A673 (cell line): ENCODE results near the gene LAMA5. TPM values are rescaled to one million over a fixed set of nuclear protein-coding genes. Genes with fewer than 3 reads are reported as not detected.

ENCODE experiments used
- Bru-seq: library from RNA; stranded (reverse); fragments of 400-500 nt; gene quantifications from one replicate; lab custom pipeline; 2021; lab: Mats Ljungman, UMichigan
- BruChase-seq, 2 experiments: library from RNA; stranded (reverse); fragments of 400-500 nt; gene quantifications; one replicate each; lab custom pipeline; 2021; lab: Mats Ljungman, UMichigan
- BruUV-seq: library from RNA; stranded (reverse); fragments of 400-500 nt; replicated peaks from 2 replicates; lab custom pipeline; 2021; lab: Mats Ljungman, UMichigan
- CTCF ChIA-PET: fragments of 300-600 bp; sonication (Branson Sonifier 250); formaldehyde crosslinking; loops from one replicate; lab custom pipeline; 2022; ENCODE audit warnings: antibody characterized with exemption; lab: Charles Lee
- POLR2A ChIA-PET: fragments of 300-600 bp; sonication (Branson Sonifier 250); formaldehyde crosslinking; loops from one replicate; lab custom pipeline; 2022; ENCODE audit warnings: antibody characterized with exemption; ENCODE audit not compliant: low non-redundant PET; lab: Charles Lee
- DNase-seq: peaks from one replicate; pipeline ENCODE4 v3.0.0-alpha.2; 2015; ENCODE audit warnings: low spot score
- H3K27ac ChIP-seq: fragments of 200-600 bp; sonication (generic); 2 replicates; pipeline ENCODE4 v1.5.1; 2016; ENCODE audit warnings: mixed run types, low read depth, mild to moderate bottlenecking, mixed read lengths, antibody characterized with exemption, low read length; ENCODE audit not compliant: poor library complexity, severe bottlenecking
- H3K27me3 ChIP-seq: fragments of 200-600 bp; sonication (generic); replicated peaks from 2 replicates; pipeline ENCODE4 v1.6.1; 2017; ENCODE audit warnings: mixed run types, low read depth, mild to moderate bottlenecking, mixed read lengths, antibody characterized with exemption, low read length; ENCODE audit not compliant: insufficient read depth, poor library complexity
- H3K36me3 ChIP-seq: fragments of 200-600 bp; sonication (generic); 2 replicates; pipeline ENCODE4 v1.6.1; 2016; ENCODE audit warnings: mixed run types, mild to moderate bottlenecking, mixed read lengths, antibody characterized with exemption, low read length; ENCODE audit not compliant: insufficient read depth, poor library complexity, severe bottlenecking
- H3K4me1 ChIP-seq: fragments of 200-600 bp; sonication (generic); 2 replicates; pipeline ENCODE4 v1.6.1; 2017; ENCODE audit warnings: mixed run types, mild to moderate bottlenecking, mixed read lengths, antibody characterized with exemption, low read length; ENCODE audit not compliant: insufficient read depth, poor library complexity, severe bottlenecking
- H3K4me3 ChIP-seq: fragments of 200-600 bp; sonication (generic); 2 replicates; pipeline ENCODE4 v1.5.1; 2016; ENCODE audit warnings: low read depth, mixed run types, mild to moderate bottlenecking, mixed read lengths, low read length; ENCODE audit not compliant: poor library complexity, severe bottlenecking
- H3K9me3 ChIP-seq: fragments of 200-600 bp; sonication (generic); 2 replicates; pipeline ENCODE4 v1.6.1; 2016; ENCODE audit warnings: mixed run types, low read depth, mild to moderate bottlenecking, mixed read lengths, antibody characterized with exemption, low read length; ENCODE audit not compliant: poor library complexity, severe bottlenecking
- CTCF ChIP-seq: fragments of 300-800, 200-600 bp; sonication (generic); conservative IDR thresholded peaks from 2 replicates; pipeline ENCODE4 v1.5.1; 2017; ENCODE audit warnings: low read depth, mild to moderate bottlenecking, antibody characterized with exemption, low read length, moderate library complexity, mixed read lengths
- EZH2 ChIP-seq: fragments of 200-600 bp; sonication (generic); IDR thresholded peaks from 2 replicates; pipeline ENCODE4 v1.6.1; 2017; ENCODE audit warnings: borderline replicate concordance, low read depth, mild to moderate bottlenecking, mixed read lengths, antibody characterized with exemption, low read length; ENCODE audit not compliant: poor library complexity, severe bottlenecking
- intact Hi-C: fragments of 100-400 bp; cut with micrococcal nuclease; formaldehyde crosslinking; loops from one replicate; pipeline ENCODE4 v1.10.0; 2022; ENCODE audit not compliant: unreplicated experiment
- long read RNA-seq: library from polyadenylated mRNA; stranded (forward); transcript quantifications from one replicate; pipeline ENCODE4 v2.0.0, GENCODE V29; 2022
- total RNA-seq: library from RNA; stranded (reverse); gene quantifications from 2 replicates; pipeline ENCODE4 v1.2.3, GENCODE V29; 2021

The LAMA5 gene
- total RNA-seq: 4.2 and 13.2 TPM in 2 replicates
- Bru-seq, nascent RNA: percentile 16 among the genes with signal in this experiment
- BruChase-seq, experiment 1, labeled RNA remaining after a 2-hour chase: percentile 23 among the genes with signal in this experiment
- percentile 28 among the genes with signal in this experiment for BruChase-seq, experiment 2, labeled RNA remaining after a 6-hour chase
- long read RNA-seq, partial matches to known transcripts: 3 of 4 reads
- long read RNA-seq, other reads (novel, unspliced or antisense): 0 of 4 reads

GRCh38 chr20:62367136-62367632, at the start of gene LAMA5:
Gene LAMA5 (minus strand): TSS chr20:62367312. CDS start chr20:62367245, 67 bp downstream.
- Histone ChIP-seq H3K4me1 (peaks cover 29% of the 10 kb centered on the region), H3K27ac (no peak within 1 kb of the TSS), H3K27me3 (peaks cover 23% of the 10 kb centered on the region), H3K9me3 (no peaks in the 10 kb centered on the region), H3K36me3 (no peaks in the 10 kb centered on the region), H3K4me3 (peak within 1 kb of the TSS; percentile 58)
- POLR2A ChIA-PET: no interaction called here
- CTCF ChIA-PET: interaction anchor here (0.9 kb wide), 1 partner anchor 20 kb away, joined by 3 read pairs; the partner anchor contains the start of gene RPS21
- no peak for DNase-seq
- no peak for TF ChIP-seq CTCF
- TF ChIP-seq EZH2: no peak
- intact Hi-C loops: no loop called here
- no TSS peak for BruUV-seq

GRCh38 chr20:62415354-62416111, 48.4 kb upstream of the LAMA5 start:
- intact Hi-C loops: no loop called here
- H3K27me3 ChIP-seq: no peaks in the 10 kb centered on the region
- no peaks in the 10 kb centered on the region for H3K36me3 ChIP-seq
- TF ChIP-seq CTCF (no peak), EZH2 (no peak)
- no peak for DNase-seq
- ChIA-PET CTCF (no interaction called here), POLR2A (no interaction called here)
- no TSS peak for BruUV-seq
- no peaks in the 10 kb centered on the region for H3K4me1 ChIP-seq
- H3K9me3 ChIP-seq: no peaks in the 10 kb centered on the region
- H3K27ac ChIP-seq: no peak overlapping the region
- H3K4me3 ChIP-seq: no peak overlapping the region

GRCh38 chr20:62413896-62414481, 46.9 kb upstream of the LAMA5 start:
- no peaks in the 10 kb centered on the region for H3K9me3 ChIP-seq
- no peaks in the 10 kb centered on the region for H3K27me3 ChIP-seq
- no TSS peak for BruUV-seq
- no peak overlapping the region for H3K27ac ChIP-seq
- DNase-seq: no peak
- no peak overlapping the region for H3K4me3 ChIP-seq
- intact Hi-C loops: loop anchor here (5.0 kb wide), 1 partner anchor 378 kb away; no protein-coding TSS in a partner anchor
- ChIA-PET CTCF (interaction anchor here (0.6 kb wide), 1 partner anchor 74 kb away, joined by 8 read pairs; no protein-coding TSS in a partner anchor), POLR2A (no interaction called here)
- no peak for TF ChIP-seq CTCF
- H3K4me1 ChIP-seq: peaks cover 4% of the 10 kb centered on the region
- H3K36me3 ChIP-seq: no peaks in the 10 kb centered on the region
